ENCODE results near the gene NEK3. TPM values are rescaled to one million over a fixed set of nuclear protein-coding genes. Genes with fewer than 3 reads are reported as not detected.

The NEK3 gene
- total RNA-seq, 4 donors from 2014 or later, result 16.1 to 95.0 (median 21.9) TPM

GRCh38 chr13:52147225-52147624 lies 12.2 kb downstream of the NEK3 start:
- H3K27me3 ChIP-seq, result no peaks in the 10 kb centered on the region
- intact Hi-C loops (cut with DNase I; ENCODE audit: low total_unique reads), result no loop called here
- H3K9me3 ChIP-seq, result no peaks in the 10 kb centered on the region
- no peak overlapping the region for H3K27ac ChIP-seq
- no peak for TF ChIP-seq POLR2A (IDR thresholded peaks at IDR 0.05)
- no peak for TF ChIP-seq CTCF (IDR thresholded peaks at IDR 0.05)
- DNase-seq, result no peak
- no peaks in the 10 kb centered on the region for H3K4me1 ChIP-seq
- peaks cover 0 to 2% of the 10 kb centered on the region in 2 donors for H3K36me3 ChIP-seq
- H3K4me3 ChIP-seq, result no peak overlapping the region

GRCh38 chr13:52141299-52141698 lies 18.1 kb downstream of the NEK3 start:
- intact Hi-C loops (cut with DNase I; ENCODE audit: low total_unique reads), result no loop called here
- Histone ChIP-seq H3K27ac (no peak overlapping the region), H3K4me3 (no peak overlapping the region), H3K36me3 (no peaks in the 10 kb centered on the region), H3K4me1 (no peaks in the 10 kb centered on the region), H3K9me3 (no peaks in the 10 kb centered on the region), H3K27me3 (no peaks in the 10 kb centered on the region)
- no peak for DNase-seq
- TF ChIP-seq POLR2A (IDR thresholded peaks at IDR 0.05) (no peak), CTCF (IDR thresholded peaks at IDR 0.05) (no peak)

GRCh38 chr13:52137489-52137888 lies 21.9 kb downstream of the NEK3 start:
- intact Hi-C loops (cut with DNase I; ENCODE audit: low total_unique reads), result no loop called here
- TF ChIP-seq CTCF (IDR thresholded peaks at IDR 0.05) (no peak), POLR2A (IDR thresholded peaks at IDR 0.05) (no peak)
- H3K4me1 ChIP-seq, result no peaks in the 10 kb centered on the region
- H3K27ac ChIP-seq, result no peak overlapping the region
- no peak overlapping the region for H3K4me3 ChIP-seq
- no peak for DNase-seq
- no peaks in the 10 kb centered on the region for H3K9me3 ChIP-seq
- H3K36me3 ChIP-seq, result no peaks in the 10 kb centered on the region
- H3K27me3 ChIP-seq, result no peaks in the 10 kb centered on the region

GRCh38 chr13:52136763-52137162 lies 22.6 kb downstream of the NEK3 start:
- no peak for DNase-seq
- Histone ChIP-seq H3K27me3 (no peaks in the 10 kb centered on the region), H3K27ac (no peak overlapping the region), H3K4me3 (no peak overlapping the region), H3K9me3 (no peaks in the 10 kb centered on the region), H3K36me3 (no peaks in the 10 kb centered on the region), H3K4me1 (no peaks in the 10 kb centered on the region)
- intact Hi-C loops (cut with DNase I; ENCODE audit: low total_unique reads), result no loop called here
- no peak for TF ChIP-seq CTCF (IDR thresholded peaks at IDR 0.05)
- no peak for TF ChIP-seq POLR2A (IDR thresholded peaks at IDR 0.05)

- intact Hi-C loops (cut with DNase I; ENCODE audit: low total_unique reads), result no loop called here
Observed at GRCh38 chr13:52130641-52131040, 28.8 kb downstream of the NEK3 start.

More at GRCh38 chr13:52130641-52131040, 28.8 kb downstream of the NEK3 start:
- Histone ChIP-seq H3K36me3 (no peaks in the 10 kb centered on the region), H3K27ac (no peak overlapping the region), H3K27me3 (no peaks in the 10 kb centered on the region), H3K9me3 (no peaks in the 10 kb centered on the region), H3K4me1 (no peaks in the 10 kb centered on the region), H3K4me3 (no peak overlapping the region)
- TF ChIP-seq POLR2A (IDR thresholded peaks at IDR 0.05) (no peak), CTCF (IDR thresholded peaks at IDR 0.05) (no peak)
- DNase-seq, result no peak

Measured in uterus (tissue), 4 donors.